ENCODE data around the gene BLOC1S4. TPM values are rescaled to one million over a fixed set of nuclear protein-coding genes. Genes with fewer than 3 reads are reported as not detected.

Gene BLOC1S4
- polyA plus RNA-seq, 1 of the 3 experiments (the other 2 are of a cell fraction): 22.1 TPM

DNA sequence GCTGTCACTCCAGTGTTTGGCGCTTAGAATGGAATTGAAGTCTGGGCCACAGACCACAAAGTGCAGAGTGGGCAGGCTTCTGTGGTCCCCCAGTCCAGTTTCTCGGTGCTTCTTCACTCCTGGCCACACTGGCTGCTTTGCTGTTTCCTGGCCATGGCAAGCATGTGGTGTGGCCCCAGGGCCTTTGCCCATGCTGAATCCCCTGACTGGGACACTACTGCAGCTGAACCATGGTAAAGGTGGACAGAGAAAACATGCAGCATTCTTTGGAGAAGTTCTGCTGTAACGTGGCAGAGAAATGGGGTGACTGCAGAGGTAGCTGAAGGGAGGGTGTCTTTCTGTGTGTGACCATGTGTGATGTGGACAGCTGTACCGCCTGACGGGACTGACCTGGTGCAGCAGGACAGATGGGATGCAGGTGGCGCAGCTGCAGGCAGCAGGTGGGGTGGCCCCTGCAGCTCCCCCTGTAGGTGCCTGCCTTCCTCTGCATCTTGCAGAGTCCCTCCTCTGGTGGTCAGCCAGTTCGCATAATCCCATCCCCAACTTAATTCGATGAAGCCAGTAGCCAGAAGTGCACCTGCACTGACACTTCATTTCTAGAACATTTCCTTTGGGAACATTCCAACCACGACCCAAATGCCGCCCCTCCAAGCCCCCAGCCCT is 35.5 kb upstream of the BLOC1S4 start:
- TF ChIP-seq MXI1 (IDR thresholded peaks at IDR 0.05; ENCODE audit: low read depth, low read length) (no peak), SMC3 (IDR thresholded peaks at IDR 0.05; ENCODE audit: low read depth, low read length) (no peak), GABPA (IDR thresholded peaks at IDR 0.05; ENCODE audit: low read depth) (no peak), RFX5 (IDR thresholded peaks at IDR 0.05; ENCODE audit: low read length) (no peak), TCF12 (IDR thresholded peaks at IDR 0.05) (no peak), JUND (IDR thresholded peaks at IDR 0.05) (no peak)

DNA sequence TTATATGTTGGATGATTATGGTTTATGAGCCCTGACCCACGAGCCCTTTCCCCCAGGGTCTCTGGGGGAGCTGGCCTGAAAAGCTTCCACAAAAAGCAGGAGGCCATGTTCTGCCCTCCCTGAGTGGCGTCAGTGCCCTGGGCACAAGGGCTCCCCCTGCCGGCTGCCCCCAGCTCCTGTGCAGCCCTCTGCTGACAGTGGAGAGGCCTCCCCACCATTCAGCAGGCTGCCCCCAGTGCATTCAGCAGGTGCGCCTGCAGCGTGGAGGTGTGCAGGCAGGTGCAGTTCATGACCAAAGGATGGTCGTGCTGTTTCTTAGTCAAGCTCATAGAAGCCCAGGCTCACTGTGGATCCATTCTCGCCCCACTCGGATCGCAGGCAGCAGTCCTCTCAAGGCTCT is 34.8 kb upstream of the BLOC1S4 start:
- CTCF ChIA-PET: no interaction called here
- Histone ChIP-seq H3K9ac (no peak overlapping the region), H4K20me1 (ENCODE audit: insufficient read depth) (peaks cover 2% of the 10 kb centered on the region; the same call in 1 of the 2 replicates), H3K9me2 (no peaks in the 10 kb centered on the region), H3K79me2 (ENCODE audit: insufficient read depth) (peaks cover 22% of the 10 kb centered on the region), H3K27me3 (ENCODE audit: insufficient read depth) (no peaks in the 10 kb centered on the region), H3K27ac (ENCODE audit: low read depth in 2 of 2, low read length in 1 of 2) (no peak overlapping the region), H3F3A (replicated peaks; ENCODE audit: insufficient read depth) (no peaks in the 10 kb centered on the region), H2AFZ (ENCODE audit: low read depth) (no peak overlapping the region), H3K9me3 (no peaks in the 10 kb centered on the region), H3K36me3 (replicated peaks in 1 of 2; ENCODE audit: control insufficient read depth in 1 of 2, insufficient read depth in 2 of 2, low read length in 1 of 2) (peaks cover 0 to 8% of the 10 kb centered on the region in 2 experiments), H3K4me1 (ENCODE audit: control insufficient read depth in 1 of 2, insufficient read depth in 2 of 2, low read depth in 1 of 2, low read length in 1 of 2) (peaks cover 3 to 4% of the 10 kb centered on the region in 2 experiments; a peak in 2 of 4 replicates), H3K4me2 (no peak overlapping the region), H3K4me3 (ENCODE audit: low read depth in 2 of 2, low read length in 1 of 2) (no peak overlapping the region)
- POLR2A ChIA-PET: no interaction called here
- TF ChIP-seq, protein P1, sequence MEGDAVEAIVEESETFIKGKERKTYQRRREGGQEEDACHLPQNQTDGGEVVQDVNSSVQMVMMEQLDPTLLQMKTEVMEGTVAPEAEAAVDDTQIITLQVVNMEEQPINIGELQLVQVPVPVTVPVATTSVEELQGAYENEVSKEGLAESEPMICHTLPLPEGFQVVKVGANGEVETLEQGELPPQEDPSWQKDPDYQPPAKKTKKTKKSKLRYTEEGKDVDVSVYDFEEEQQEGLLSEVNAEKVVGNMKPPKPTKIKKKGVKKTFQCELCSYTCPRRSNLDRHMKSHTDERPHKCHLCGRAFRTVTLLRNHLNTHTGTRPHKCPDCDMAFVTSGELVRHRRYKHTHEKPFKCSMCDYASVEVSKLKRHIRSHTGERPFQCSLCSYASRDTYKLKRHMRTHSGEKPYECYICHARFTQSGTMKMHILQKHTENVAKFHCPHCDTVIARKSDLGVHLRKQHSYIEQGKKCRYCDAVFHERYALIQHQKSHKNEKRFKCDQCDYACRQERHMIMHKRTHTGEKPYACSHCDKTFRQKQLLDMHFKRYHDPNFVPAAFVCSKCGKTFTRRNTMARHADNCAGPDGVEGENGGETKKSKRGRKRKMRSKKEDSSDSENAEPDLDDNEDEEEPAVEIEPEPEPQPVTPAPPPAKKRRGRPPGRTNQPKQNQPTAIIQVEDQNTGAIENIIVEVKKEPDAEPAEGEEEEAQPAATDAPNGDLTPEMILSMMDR (IDR thresholded peaks at IDR 0.05): peak; percentile 8
- TF ChIP-seq GATA2 (CRISPR knock-in tag; IDR thresholded peaks at IDR 0.05): no peak
- 94% methylated on average over 5 of the region's 9 CpGs for WGBS (ENCODE audit: low lambda C conversion rate)
- DNase-seq: no peak

More for the DNA sequence above, 35.5 kb upstream of the BLOC1S4 start:
- Histone ChIP-seq H3K9me3 (no peaks in the 10 kb centered on the region), H4K20me1 (ENCODE audit: insufficient read depth) (peaks cover 9% of the 10 kb centered on the region), H3K27ac (ENCODE audit: low read depth in 2 of 2, low read length in 1 of 2) (no peak overlapping the region), H3K4me2 (no peak overlapping the region), H3K9ac (no peak overlapping the region), H3K36me3 (replicated peaks in 1 of 2; ENCODE audit: control insufficient read depth in 1 of 2, insufficient read depth in 2 of 2, low read length in 1 of 2) (peaks cover 3 to 15% of the 10 kb centered on the region in 2 experiments), H3K9me2 (no peaks in the 10 kb centered on the region), H3F3A (replicated peaks; ENCODE audit: insufficient read depth) (peaks cover 4% of the 10 kb centered on the region), H3K4me1 (ENCODE audit: control insufficient read depth in 1 of 2, insufficient read depth in 2 of 2, low read depth in 1 of 2, low read length in 1 of 2) (peaks cover 9 to 11% of the 10 kb centered on the region in 2 experiments; a peak in 2 of 4 replicates), H3K79me2 (ENCODE audit: insufficient read depth) (peaks cover 29% of the 10 kb centered on the region), H3K4me3 (ENCODE audit: low read depth in 2 of 2, low read length in 1 of 2) (no peak overlapping the region), H2AFZ (ENCODE audit: low read depth) (no peak overlapping the region), H3K27me3 (ENCODE audit: insufficient read depth) (no peaks in the 10 kb centered on the region)
- DNase-seq: peak; percentile 52
- ChIA-PET POLR2A (no interaction called here), CTCF (no interaction called here)
- 96% methylated on average over 8 of the region's 10 CpGs for WGBS (ENCODE audit: low lambda C conversion rate)

DNA sequence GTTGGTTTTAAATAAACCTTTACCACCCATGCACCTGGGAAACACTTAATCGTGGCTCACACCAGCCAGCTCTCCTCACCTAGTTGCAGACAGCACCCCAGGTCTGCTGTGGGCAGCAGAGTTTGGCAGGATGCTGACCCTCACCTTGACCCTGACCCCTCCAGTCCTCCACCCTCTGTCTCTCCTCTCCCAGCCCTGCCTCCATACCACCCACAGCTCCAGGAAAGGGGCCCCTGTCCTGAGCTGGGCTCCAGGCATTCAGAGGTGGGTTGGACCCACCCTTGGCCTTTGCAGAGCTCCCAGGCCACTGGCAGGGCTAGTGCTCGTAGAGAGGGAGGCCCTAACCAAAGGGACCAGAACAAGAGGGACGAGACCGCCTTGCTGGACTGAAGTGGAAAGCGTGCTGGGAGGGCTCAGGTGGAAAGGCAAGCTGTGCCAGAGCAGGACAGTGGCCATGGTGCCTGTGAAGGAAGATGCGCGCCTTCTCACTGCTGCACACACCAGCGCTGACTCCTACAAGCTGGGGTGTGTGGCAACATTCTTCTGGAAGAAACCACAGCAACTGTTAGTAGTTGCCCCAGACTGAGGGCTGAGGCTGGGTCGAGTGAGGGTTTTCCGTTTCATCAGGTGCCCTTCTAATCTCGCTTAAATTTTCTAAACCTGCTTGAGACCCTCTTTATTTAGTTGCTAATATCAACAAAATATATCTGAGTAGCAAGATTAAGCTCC is 32.9 kb upstream of the BLOC1S4 start:
- CTCF ChIA-PET: interaction anchor here (0.7 kb wide), 1 partner anchor 388 kb away, joined by 3 read pairs; no protein-coding TSS in a partner anchor
- Histone ChIP-seq H3K9me3 (no peaks in the 10 kb centered on the region), H3K27me3 (ENCODE audit: insufficient read depth) (no peaks in the 10 kb centered on the region), H2AFZ (ENCODE audit: low read depth) (no peak overlapping the region), H3K9ac (no peak overlapping the region), H3K9me2 (no peaks in the 10 kb centered on the region), H3K4me2 (no peak overlapping the region), H3K4me1 (ENCODE audit: control insufficient read depth in 1 of 2, insufficient read depth in 2 of 2, low read depth in 1 of 2, low read length in 1 of 2) (no peaks in the 10 kb centered on the region), H3K36me3 (replicated peaks in 1 of 2; ENCODE audit: control insufficient read depth in 1 of 2, insufficient read depth in 2 of 2, low read length in 1 of 2) (peaks cover 0 to 3% of the 10 kb centered on the region in 2 experiments), H3K4me3 (ENCODE audit: low read depth in 2 of 2, low read length in 1 of 2) (no peak overlapping the region), H3F3A (replicated peaks; ENCODE audit: insufficient read depth) (no peaks in the 10 kb centered on the region), H3K79me2 (ENCODE audit: insufficient read depth) (0 out of 2 replicates have a peak, but pooled peaks cover 5% of the 10 kb centered on the region), H4K20me1 (ENCODE audit: insufficient read depth) (no peaks in the 10 kb centered on the region), H3K27ac (ENCODE audit: low read depth in 2 of 2, low read length in 1 of 2) (no peak overlapping the region)
- no peak for DNase-seq
- POLR2A ChIA-PET: no interaction called here
- WGBS (ENCODE audit: low lambda C conversion rate): 83% methylated on average over 11 of the region's 11 CpGs
- TF ChIP-seq MXI1 (IDR thresholded peaks at IDR 0.05; ENCODE audit: low read depth, low read length) (no peak), FOXM1 (IDR thresholded peaks at IDR 0.05; ENCODE audit: low read depth) (no peak), NRF1 (IDR thresholded peaks at IDR 0.05; ENCODE audit: low read depth, low read length) (no peak)
- TF ChIP-seq, protein P2, sequence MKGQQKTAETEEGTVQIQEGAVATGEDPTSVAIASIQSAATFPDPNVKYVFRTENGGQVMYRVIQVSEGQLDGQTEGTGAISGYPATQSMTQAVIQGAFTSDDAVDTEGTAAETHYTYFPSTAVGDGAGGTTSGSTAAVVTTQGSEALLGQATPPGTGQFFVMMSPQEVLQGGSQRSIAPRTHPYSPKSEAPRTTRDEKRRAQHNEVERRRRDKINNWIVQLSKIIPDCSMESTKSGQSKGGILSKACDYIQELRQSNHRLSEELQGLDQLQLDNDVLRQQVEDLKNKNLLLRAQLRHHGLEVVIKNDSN (IDR thresholded peaks at IDR 0.05; ENCODE audit: borderline replicate concordance, low read depth): no peak
